Kidney epithelial cell (primary cell): ENCODE data around the gene MED13L. TPM values are rescaled to one million over a fixed set of nuclear protein-coding genes. Genes with fewer than 3 reads are reported as not detected.
"Not testable (repeated sequence)": the region's sequence is repeated elsewhere in the genome, so short reads cannot be mapped to it uniquely, and the experiment has no call there.

ENCODE experiments used
- DNase-seq: peaks from one replicate; pipeline ENCODE4 v3.0.0-alpha.2; 2010; ENCODE audit warnings: low read depth
- H3K27me3 ChIP-seq: 2 replicates; pipeline ENCODE4 v1.6.0; 2011; ENCODE audit warnings: low read length; ENCODE audit not compliant: control insufficient read depth, insufficient read depth
- H3K36me3 ChIP-seq: 2 replicates; pipeline ENCODE4 v1.5.1; 2011; ENCODE audit warnings: low read length; ENCODE audit not compliant: control insufficient read depth, insufficient read depth
- H3K4me3 ChIP-seq: 2 replicates; pipeline ENCODE4 v1.5.1; 2011; ENCODE audit warnings: low read depth, mild to moderate bottlenecking, control low read depth, low read length
- CTCF ChIP-seq: IDR thresholded peaks from 2 replicates; pipeline ENCODE4 v1.5.1; 2011; ENCODE audit warnings: mild to moderate bottlenecking, moderate library complexity, low read length, control low read depth, inconsistent platforms; ENCODE audit not compliant: insufficient read depth, poor library complexity, severe bottlenecking
- total RNA-seq: library from RNA; depleted of rRNA; stranded (reverse); fragments of >200 nt; gene quantifications from 2 replicates; pipeline ENCODE4 v1.2.3, GENCODE V29; 2015

Gene MED13L
- total RNA-seq, 1 donor from 2014 or later = 45.9 TPM

- TF ChIP-seq CTCF = no peak
- DNase-seq = no peak
- no peak overlapping the region for H3K4me3 ChIP-seq
- no peaks in the 10 kb centered on the region for H3K27me3 ChIP-seq
- H3K36me3 ChIP-seq = no peaks in the 10 kb centered on the region
Measured at GRCh38 chr12:116043659-116044535, 233.6 kb downstream of the MED13L start.

- Histone ChIP-seq H3K27me3 (no peaks in the 10 kb centered on the region), H3K4me3 (no peak overlapping the region), H3K36me3 (no peaks in the 10 kb centered on the region)
- DNase-seq = no peak
- no peak for TF ChIP-seq CTCF
Measured at GRCh38 chr12:116040402-116040801, 237.1 kb downstream of the MED13L start.

DNA sequence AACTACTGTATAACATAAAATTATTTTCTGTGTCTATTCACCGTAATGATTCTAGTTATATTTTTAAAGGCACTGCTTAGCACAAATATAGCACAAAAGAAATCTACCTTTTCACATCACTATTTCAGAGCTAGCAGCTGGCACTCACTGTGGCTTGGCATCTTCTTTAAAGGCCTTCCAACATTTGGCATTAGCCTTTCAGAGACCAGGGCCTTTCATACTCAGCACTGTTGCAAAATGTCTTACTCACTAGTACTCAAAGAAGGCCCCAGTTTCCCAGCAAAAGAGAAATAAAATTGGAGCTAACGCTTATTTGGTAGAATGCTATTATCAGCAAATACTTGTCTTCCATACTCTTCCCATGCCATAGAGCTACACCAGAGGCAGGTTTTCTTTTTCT lies 238.4 kb downstream of the MED13L start:
- no peaks in the 10 kb centered on the region for H3K27me3 ChIP-seq
- no peak overlapping the region for H3K4me3 ChIP-seq
- no peak for TF ChIP-seq CTCF
- DNase-seq = no peak
- no peaks in the 10 kb centered on the region for H3K36me3 ChIP-seq

DNA sequence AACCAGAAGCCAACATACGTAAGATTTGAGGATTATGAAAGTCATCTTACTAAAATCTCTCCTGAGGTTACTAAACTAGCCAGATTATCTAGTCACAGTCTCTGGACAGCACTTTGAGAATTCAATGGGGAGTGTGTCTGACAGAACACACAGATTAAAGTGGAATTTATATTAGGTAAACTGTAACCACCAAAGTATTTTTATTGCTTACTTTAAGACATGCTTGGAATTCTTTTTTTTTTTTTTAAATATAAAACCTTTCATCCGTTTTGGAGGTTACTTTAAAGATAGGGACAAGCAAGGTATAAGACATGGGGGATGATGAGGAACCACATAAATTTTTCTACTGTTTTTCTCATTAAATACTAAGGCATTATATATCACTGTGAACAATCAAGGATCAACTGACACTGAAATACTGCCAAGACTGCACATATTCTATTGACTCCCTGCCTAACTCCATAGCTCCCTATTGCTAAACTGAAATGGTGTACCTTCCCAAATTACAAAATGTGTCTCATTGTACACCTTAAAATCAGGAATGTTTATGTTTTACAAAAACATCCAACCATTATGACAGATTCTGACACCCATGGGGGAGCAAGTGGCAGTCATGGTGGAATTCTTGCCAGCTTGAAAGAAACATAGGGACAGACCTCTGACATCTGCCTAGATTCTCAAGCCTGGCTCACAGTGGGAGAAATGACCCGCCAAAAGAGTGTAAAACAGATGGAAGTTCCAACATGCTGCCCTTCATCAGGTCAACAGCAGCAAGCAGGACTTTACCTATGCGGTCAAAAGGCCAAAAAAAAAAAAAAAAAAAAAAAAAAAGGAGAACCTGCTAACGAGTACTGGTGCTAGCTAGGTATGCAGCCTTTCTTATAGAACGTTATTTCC lies 239.3 kb downstream of the MED13L start:
- no peak overlapping the region for H3K4me3 ChIP-seq
- no peak for DNase-seq

DNA sequence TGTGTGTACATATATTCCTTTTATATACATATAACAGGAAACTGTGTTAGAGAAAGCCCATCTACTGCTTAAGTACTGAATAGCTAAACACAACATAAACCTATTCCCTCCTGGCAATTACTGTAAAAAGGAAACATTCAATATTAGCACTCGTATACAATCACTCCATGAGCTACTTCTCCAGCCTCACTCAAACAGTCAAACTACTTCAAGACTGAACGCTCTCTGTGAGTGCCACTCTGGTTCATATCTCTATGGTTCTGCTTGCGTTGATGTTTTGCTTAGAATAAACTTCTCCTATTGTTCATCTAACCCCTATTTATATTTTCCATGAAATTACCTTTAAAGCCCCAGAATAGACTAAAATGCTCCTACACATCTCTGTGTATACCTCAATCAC lies 243.7 kb downstream of the MED13L start:
- Histone ChIP-seq H3K27me3 (no peaks in the 10 kb centered on the region), H3K4me3 (no peak overlapping the region), H3K36me3 (no peaks in the 10 kb centered on the region)
- DNase-seq = no peak
- no peak for TF ChIP-seq CTCF

More for the DNA sequence above, 239.3 kb downstream of the MED13L start:
- H3K36me3 ChIP-seq = no peaks in the 10 kb centered on the region
- no peaks in the 10 kb centered on the region for H3K27me3 ChIP-seq
- TF ChIP-seq CTCF = no peak

DNA sequence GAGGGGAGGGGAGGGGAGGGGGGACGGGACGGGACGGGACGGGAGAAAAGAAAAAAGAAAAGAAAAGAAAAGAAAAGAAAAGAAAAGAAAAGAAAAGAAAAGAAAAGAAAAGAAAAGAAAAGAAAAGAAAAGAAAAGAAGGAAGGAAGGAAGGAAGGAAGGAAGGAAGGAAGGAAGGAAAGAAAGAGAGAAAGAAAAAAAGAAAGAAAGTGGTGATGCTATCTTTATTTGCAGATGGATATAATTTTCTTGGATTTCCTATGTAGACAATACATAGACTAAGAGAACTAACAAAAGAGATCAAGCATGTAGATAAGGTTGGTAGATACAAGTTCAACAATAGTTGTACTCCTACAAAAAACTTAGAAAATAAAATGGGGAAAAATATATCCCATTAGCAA lies 245.9 kb downstream of the MED13L start:
- not testable (repeated sequence) for H3K4me3 ChIP-seq, DNase-seq, H3K27me3 ChIP-seq, H3K36me3 ChIP-seq
